Adrenal gland (tissue), 12 donors: ENCODE data around the gene COLGALT1. TPM values are rescaled to one million over a fixed set of nuclear protein-coding genes. Genes with fewer than 3 reads are reported as not detected.

Experiments
- DNase-seq, 7 donors: peaks; one replicate each; pipeline ENCODE4 v3.0.0-alpha.2; 2019 to 2020
- H3K27ac ChIP-seq, 5 donors: fragments of 200-600 bp; sonication (generic) in 4 of 5; 1 replicate in 3 of 5; 2 replicates in 2 of 5; pipeline versions ENCODE4 v1.5.1 to v1.8.0; 2016 to 2020; ENCODE audit warnings: mild to moderate bottlenecking in 1 of 5
- H3K27me3 ChIP-seq: fragments of 200-600 bp; 2 replicates; pipeline ENCODE4 v1.8.0; 2021
- H3K36me3 ChIP-seq, 2 donors: fragments of 200-600 bp; replicated peaks in 1 of 2; 1 replicate in 1 of 2; 2 replicates in 1 of 2; pipeline versions ENCODE4 v1.5.1 to v1.8.0; 2018 to 2022
- H3K4me1 ChIP-seq, 2 donors: fragments of 200-600 bp; replicated peaks in 1 of 2; 1 replicate in 1 of 2; 2 replicates in 1 of 2; pipeline versions ENCODE4 v1.5.1 to v1.8.0; 2018 to 2021
- H3K4me3 ChIP-seq, 4 donors: fragments of 200-600 bp; sonication (generic) in 3 of 4; one replicate each; pipeline ENCODE4 v1.5.1; 2016 to 2018
- H3K9me3 ChIP-seq, 3 donors: fragments of 200-600 bp; sonication (generic) in 1 of 3; replicated peaks in 1 of 3; 1 replicate in 2 of 3; 2 replicates in 1 of 3; pipeline versions ENCODE4 v1.5.1 to v1.8.0; 2016 to 2021
- POLR2A ChIP-seq, 2 donors: fragments of 450-650 bp; IDR thresholded peaks; one replicate each; pipeline ENCODE4 v1.6.1; 2017; ENCODE audit warnings: antibody characterized with exemption in 2 of 2, mild to moderate bottlenecking in 2 of 2, moderate library complexity in 1 of 2
- WGBS, 4 donors: extraction: QIAGEN DNeasy Blood & Tissue Kit in 2 of 4; methylation state at CpG; one replicate each; pipeline versions ENCODE4 v1.1.5 to v1.1.7; 2013 to 2017; 5-methylcytosine and 5-hydroxymethylcytosine counted together
- intact Hi-C, 2 donors: fragments of 100-400 bp; cut with DNase I; formaldehyde crosslinking; loops; one replicate each; pipeline versions ENCODE4 v1.14.1 to v1.15.0; 2022 to 2023
- polyA plus RNA-seq, 3 donors: library from polyadenylated mRNA; stranded (reverse); fragments of 200-250 nt in 2 of 3; fragments of 350-450 nt in 1 of 3; fragmentation: Illumina TruSeq in 1 of 3; extraction: RNeasy Lipid Tissue Mini Kit (QIAGEN cat#74804) in 1 of 3; gene quantifications; one replicate each; pipeline ENCODE4 v1.2.3, GENCODE V29; 2013 to 2014
- total RNA-seq, 9 donors: library from RNA; depleted of rRNA in 4 of 9; stranded (reverse); fragments of >200 nt in 4 of 9; fragments of 120-200 nt in 1 of 9; fragmentation: NEBNext Ultra II Directional in 1 of 9; extraction: Animal tissue kit (Norgen Biotek cat#: 25700) in 1 of 9; gene quantifications; one replicate each; pipeline versions ENCODE4 v1.1.0 to v1.2.4, GENCODE V29; 2013 to 2023
- TF ChIP-seq, protein P1 (sequence below), 6 experiments: fragments of 450-650 bp in 4 of 6; fragments of 200-600 bp in 2 of 6; sonication (generic) in 1 of 6; IDR thresholded peaks; 1 replicate in 5 of 6; 2 replicates in 1 of 6; pipeline versions ENCODE4 v1.5.1 to v1.8.0; 2016 to 2021; ENCODE audit warnings: antibody characterized with exemption in 6 of 6, mild to moderate bottlenecking in 2 of 6, moderate library complexity in 1 of 6
- donor health status: healthy with polysubstance abuse.
- donor health status: Bipolar disorder and iron deficiency.
- donor health status: DM: yes; HTN: yes; CAD: no.
- donor health status: DM: no; HTN: no; CAD: no.
- donor health status: DM: no; HTN: no; CAD: no.
- donor health status: DM: yes; HTN: yes; CAD: no.

Gene COLGALT1
- total and polyA plus RNA-seq, 12 donors = 23.5 to 81.0 (median 56.7) TPM

DNA sequence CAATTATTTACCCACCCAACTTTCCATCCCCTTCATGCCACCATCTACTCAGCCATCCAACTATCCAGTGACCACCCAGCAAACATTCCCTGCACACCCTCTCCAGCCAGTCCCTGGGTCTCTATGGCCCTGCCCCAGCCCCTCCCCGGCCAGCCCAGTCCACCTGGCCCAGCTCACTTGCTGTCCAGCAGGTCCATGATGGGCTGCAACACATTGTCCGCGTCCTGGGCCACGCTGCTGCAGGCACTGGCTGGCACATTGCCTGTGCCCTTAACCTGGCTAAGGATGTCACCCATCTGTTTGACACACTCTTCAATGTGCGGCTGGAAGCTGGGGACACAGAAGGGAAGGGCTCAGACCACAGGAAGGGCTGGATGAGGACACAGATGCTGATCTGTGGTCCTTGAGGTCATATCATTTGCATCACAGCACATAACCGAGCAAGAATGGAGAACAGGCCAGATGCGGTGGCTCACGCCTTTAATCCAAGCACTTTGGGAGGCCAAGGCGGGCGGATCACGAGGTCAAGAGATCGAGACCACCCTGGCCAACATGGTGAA, 71.1 kb downstream of the COLGALT1 start:
- no peaks in the 10 kb centered on the region for H3K36me3 ChIP-seq
- intact Hi-C loops = no loop called here
- TF ChIP-seq POLR2A (IDR thresholded peaks at IDR 0.05) = no peak
- TF ChIP-seq, protein P1, sequence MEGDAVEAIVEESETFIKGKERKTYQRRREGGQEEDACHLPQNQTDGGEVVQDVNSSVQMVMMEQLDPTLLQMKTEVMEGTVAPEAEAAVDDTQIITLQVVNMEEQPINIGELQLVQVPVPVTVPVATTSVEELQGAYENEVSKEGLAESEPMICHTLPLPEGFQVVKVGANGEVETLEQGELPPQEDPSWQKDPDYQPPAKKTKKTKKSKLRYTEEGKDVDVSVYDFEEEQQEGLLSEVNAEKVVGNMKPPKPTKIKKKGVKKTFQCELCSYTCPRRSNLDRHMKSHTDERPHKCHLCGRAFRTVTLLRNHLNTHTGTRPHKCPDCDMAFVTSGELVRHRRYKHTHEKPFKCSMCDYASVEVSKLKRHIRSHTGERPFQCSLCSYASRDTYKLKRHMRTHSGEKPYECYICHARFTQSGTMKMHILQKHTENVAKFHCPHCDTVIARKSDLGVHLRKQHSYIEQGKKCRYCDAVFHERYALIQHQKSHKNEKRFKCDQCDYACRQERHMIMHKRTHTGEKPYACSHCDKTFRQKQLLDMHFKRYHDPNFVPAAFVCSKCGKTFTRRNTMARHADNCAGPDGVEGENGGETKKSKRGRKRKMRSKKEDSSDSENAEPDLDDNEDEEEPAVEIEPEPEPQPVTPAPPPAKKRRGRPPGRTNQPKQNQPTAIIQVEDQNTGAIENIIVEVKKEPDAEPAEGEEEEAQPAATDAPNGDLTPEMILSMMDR (IDR thresholded peaks at IDR 0.05) = no peak
- H3K4me3 ChIP-seq = no peak overlapping the region
- no peaks in the 10 kb centered on the region for H3K9me3 ChIP-seq
- no peak for DNase-seq
- 68 to 80% (median 77%) methylated on average over 9 to 12 of the region's 12 CpGs for WGBS, 4 donors
- no peaks in the 10 kb centered on the region for H3K4me1 ChIP-seq
- no peak overlapping the region for H3K27ac ChIP-seq
- no peaks in the 10 kb centered on the region for H3K27me3 ChIP-seq

DNA sequence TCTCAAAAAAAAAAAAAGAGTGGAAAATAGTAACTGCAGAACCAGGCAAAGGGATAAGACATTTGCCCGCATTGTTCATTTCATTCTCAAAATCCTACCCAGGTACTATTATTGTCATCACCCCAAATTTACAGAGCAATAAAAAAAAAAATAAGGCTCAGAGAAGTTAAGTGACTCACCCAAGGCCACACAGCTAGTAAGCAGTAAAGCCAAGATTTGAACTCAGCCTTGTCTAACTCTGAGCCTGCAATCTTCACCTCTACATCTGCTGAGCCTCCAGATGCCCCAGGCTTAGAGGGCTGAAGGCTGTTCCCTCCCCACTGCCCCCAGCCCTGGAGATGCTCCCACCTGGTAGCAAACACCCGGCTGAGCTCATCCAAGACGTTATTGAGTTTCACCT, 71.7 kb downstream of the COLGALT1 start:
- Histone ChIP-seq H3K9me3 (no peaks in the 10 kb centered on the region), H3K4me3 (no peak overlapping the region), H3K27ac (no peak overlapping the region), H3K4me1 (no peaks in the 10 kb centered on the region), H3K36me3 (no peaks in the 10 kb centered on the region), H3K27me3 (no peaks in the 10 kb centered on the region)
- TF ChIP-seq POLR2A (IDR thresholded peaks at IDR 0.05) = no peak
- TF ChIP-seq, protein P1 (IDR thresholded peaks at IDR 0.05) = no peak
- WGBS, 4 donors = 80 to 95% (median 85%) methylated on average over 1 to 3 of the region's 3 CpGs
- intact Hi-C loops = no loop called here
- DNase-seq = no peak

DNA sequence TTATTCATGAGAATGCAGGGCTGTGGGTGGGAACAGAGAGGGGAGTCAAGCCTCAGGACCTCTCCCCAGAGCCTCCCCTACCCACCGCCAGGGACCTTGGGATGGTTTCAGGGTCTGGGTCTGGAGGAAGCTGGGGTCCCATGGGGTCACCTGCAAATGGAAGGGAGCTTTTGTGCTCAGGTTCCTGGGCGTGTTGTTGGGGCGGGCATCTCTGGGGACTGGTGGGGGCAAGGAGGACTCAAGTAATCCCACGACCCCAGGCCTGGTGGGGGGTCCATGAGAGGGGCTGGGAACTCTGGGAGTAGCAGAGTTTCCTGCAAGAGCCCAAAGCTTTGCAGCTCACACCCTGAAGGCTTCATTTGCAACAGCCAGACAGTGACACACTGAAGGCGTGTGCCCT, 72.5 kb downstream of the COLGALT1 start:
- no peak overlapping the region for H3K27ac ChIP-seq
- H3K4me3 ChIP-seq = no peak overlapping the region
- H3K36me3 ChIP-seq = no peaks in the 10 kb centered on the region
- WGBS, 4 donors = 71 to 83% (median 72%) methylated on average over 2 to 5 of the region's 5 CpGs
- H3K9me3 ChIP-seq = no peaks in the 10 kb centered on the region
- H3K27me3 ChIP-seq = no peaks in the 10 kb centered on the region
- no peak for DNase-seq
- H3K4me1 ChIP-seq = no peaks in the 10 kb centered on the region
- intact Hi-C loops = no loop called here
- TF ChIP-seq, protein P1 (IDR thresholded peaks at IDR 0.05) = no peak
- TF ChIP-seq POLR2A (IDR thresholded peaks at IDR 0.05) = no peak

DNA sequence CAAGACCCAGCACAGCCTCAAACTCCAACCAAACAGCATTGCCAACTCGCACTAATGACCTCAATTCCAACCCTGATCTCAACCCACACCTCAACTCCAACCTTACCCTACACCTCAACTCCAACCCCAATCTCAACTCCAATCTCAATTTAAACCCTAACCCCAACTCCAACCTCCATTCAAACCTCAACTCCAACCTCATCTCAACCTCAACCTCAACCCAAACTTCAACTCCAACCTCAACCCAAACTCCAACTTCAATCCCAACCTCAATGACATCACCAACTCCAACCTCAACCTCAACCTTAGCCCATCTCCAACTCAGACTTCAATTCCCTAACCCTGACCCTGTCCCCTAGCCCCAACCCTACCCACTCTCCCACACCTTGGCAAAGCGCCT, 74.3 kb downstream of the COLGALT1 start:
- no peaks in the 10 kb centered on the region for H3K9me3 ChIP-seq
- no peak overlapping the region for H3K27ac ChIP-seq
- TF ChIP-seq, protein P1 (IDR thresholded peaks at IDR 0.05) = no peak
- TF ChIP-seq POLR2A (IDR thresholded peaks at IDR 0.05) = no peak
- intact Hi-C loops = no loop called here
- no peaks in the 10 kb centered on the region for H3K27me3 ChIP-seq
- 85 to 97% (median 90%) methylated on average over 2 of the region's 2 CpGs for WGBS, 4 donors
- DNase-seq = no peak
- H3K4me1 ChIP-seq = no peaks in the 10 kb centered on the region
- H3K4me3 ChIP-seq = no peak overlapping the region
- H3K36me3 ChIP-seq = no peaks in the 10 kb centered on the region
